RKO (cell line): ENCODE data around the gene NUP210L.
A peak's percentile ranks its signal among the peaks of the same experiment; 100 is the strongest.
"Not testable (repeated sequence)": the region's sequence is repeated elsewhere in the genome, so short reads cannot be mapped to it uniquely, and the experiment has no call there.

Experiments
- DNase-seq: peaks from one replicate; pipeline ENCODE4 v3.0.0-alpha.2; 2016; ENCODE audit warnings: low spot score

Gene NUP210L

DNA sequence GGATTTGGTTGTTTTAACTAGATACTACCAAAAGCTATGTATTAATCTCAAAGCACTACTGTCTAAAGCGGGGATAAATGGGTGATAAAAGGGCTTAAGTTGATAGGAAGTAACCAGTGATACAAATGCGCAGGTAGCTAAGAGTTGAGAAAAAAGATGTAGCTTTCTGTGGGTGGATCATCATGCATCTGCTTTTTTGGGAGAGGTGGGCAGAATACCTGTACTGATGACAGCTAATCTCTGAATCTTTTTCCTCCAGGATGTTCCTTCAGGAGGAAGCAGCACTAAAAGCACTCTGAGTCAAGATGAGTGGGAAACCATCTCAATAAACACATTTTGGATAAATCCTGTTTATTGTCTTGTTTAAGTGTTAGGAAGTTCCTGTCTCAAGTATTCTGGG lies 163.1 kb downstream of the NUP210L start:
- no peak for DNase-seq

GRCh38 chr1:153991151-153991630 lies 163.7 kb downstream of the NUP210L start:
- DNase-seq: no peak

DNA sequence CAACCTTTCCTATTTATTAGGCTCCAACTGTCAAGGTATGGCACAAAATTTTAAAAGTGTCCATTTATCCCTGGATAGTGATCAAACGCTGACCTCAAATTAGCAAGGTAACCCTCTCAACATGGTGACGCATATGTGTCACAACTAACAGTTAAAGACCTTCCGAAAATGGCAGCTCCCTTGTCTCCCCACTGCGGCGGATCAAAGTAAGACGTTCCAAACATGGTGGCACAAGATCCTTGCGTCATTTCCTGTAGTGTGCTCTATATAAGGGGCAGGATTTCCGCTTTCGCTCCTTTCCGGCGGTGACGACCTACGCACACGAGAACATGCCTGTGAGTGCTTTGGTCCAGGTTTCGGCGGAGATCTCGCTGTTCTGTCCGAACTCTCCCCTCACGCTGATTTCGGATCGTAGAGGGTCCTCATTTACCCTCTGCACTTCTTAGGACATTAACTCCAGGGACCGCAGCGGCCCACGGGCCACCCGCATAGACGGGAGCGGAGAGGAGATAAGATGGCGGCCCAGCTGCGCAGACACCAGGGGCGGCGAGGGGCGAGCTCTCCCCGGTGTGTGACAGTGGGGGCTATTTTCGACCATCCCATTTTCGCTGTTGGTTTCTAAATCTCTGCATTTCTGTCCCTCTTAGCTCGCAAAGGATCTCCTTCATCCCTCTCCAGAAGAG lies 164.3 kb downstream of the NUP210L start, which contains the start of gene RPS27:
Gene RPS27 (plus strand): TSS at position 295 of the 683 bp plus-strand sequence. CDS start 35 bp downstream, at position 330.
- DNase-seq: peak; percentile 99

DNA sequence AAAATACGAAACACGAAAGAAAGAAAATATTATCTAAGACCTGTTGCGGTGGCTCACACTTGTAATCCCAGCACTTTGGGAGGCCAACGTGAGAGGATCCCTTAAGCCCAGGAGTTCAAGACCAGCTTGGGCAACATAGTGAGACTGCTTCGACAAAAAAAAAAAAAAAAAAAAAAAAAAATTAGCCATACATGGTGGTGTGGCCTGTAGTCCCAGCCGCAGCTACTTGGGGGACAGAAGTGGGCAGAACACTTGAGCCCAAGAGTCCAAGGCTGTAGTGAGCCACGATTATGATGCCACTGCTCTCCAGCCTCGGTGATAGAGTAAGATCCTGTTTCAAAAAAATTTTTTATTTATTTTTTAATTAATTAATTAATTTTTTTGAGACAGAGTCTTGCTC lies 167.3 kb downstream of the NUP210L start:
- no peak for DNase-seq

- DNase-seq: peak; percentile 92
Measured at GRCh38 chr1:153985941-153986761, 168.7 kb downstream of the NUP210L start, which contains the start of gene RAB13. RAB13 (minus strand) TSS chr1:153986339; CDS start chr1:153986236, 103 bp downstream.

DNA sequence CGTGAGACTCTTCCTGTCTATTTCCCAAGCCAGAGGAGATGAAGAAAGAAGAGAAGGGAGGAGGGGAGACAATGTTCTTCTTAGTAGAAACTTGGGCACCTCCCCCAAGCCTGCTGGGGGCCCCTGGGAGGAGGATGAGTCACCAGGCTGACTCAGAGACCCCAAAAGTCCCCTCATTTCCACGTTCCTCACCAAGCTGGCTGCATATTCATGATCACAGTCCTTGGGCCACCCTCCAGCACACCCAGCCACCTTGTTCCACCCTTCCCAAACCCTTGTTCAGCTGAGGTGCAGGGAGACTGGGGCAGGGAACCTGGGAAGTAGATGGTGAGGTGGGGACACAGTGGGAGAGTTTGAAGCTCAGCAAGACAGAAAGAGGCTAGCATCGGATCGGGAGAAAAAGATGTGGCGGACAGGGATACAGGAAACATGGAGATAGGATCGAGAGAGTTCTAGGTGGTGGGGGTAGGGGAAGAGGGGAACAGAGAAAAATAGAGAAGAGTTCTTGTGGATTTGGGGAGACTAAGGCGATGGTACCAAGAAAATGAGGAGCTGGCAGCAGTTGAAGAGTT lies 169.4 kb downstream of the NUP210L start:
- DNase-seq: peak; percentile 83

- no peak for DNase-seq
Measured at GRCh38 chr1:153984123-153984894, 170.6 kb downstream of the NUP210L start.

- DNase-seq: not testable (repeated sequence)
Measured at GRCh38 chr1:153981735-153982134, 173.1 kb downstream of the NUP210L start.

DNA sequence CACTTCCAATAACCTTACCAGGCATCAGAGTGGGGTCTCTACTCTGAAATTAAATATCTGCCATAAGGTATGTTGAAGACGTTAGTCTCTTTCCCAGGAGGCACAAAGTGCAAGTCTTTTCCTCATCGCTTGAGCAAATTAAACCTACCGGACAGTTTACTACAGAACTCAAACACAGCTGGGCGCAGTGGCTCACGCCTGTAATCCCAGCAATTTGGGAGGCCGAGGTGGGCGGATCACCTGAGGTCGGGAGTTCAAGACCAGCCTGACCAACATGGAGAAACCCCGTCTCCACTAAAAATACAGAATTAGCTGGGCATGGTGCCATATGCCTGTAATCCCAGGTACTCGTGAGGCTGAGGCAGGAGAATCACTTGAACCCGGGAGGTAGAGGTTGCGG lies 175.8 kb downstream of the NUP210L start:
- not testable (repeated sequence) for DNase-seq

DNA sequence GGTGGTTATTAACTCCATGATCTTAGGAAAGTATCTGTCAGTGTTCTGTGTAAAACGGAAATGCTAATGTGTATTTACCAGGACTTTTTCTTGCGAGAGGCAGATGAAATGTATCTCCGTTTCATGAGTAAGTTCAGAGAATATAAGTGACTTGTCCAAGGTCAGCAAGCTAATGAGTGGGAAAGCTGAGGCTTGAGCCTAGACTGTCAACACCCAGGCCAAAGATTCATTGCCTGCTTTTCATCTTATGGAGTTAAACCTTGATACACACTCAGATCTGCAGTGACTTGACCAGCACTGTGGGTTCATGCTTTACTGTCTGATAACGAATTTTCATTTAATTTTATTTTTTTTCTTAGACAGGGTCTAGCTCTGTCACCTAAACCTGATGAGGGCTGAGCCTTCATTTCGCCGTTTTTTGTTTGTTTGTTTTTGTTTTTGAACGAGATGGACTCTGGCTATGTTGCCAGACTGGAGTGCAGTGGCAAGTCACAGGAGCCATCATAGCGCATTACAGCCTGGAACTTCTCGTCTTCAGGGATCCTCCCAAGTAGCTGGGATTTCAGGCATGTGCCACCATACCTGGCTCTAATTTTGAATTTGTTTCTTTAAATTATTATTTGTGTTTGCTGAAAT lies 176.5 kb downstream of the NUP210L start:
- DNase-seq: peak; percentile 72

DNA sequence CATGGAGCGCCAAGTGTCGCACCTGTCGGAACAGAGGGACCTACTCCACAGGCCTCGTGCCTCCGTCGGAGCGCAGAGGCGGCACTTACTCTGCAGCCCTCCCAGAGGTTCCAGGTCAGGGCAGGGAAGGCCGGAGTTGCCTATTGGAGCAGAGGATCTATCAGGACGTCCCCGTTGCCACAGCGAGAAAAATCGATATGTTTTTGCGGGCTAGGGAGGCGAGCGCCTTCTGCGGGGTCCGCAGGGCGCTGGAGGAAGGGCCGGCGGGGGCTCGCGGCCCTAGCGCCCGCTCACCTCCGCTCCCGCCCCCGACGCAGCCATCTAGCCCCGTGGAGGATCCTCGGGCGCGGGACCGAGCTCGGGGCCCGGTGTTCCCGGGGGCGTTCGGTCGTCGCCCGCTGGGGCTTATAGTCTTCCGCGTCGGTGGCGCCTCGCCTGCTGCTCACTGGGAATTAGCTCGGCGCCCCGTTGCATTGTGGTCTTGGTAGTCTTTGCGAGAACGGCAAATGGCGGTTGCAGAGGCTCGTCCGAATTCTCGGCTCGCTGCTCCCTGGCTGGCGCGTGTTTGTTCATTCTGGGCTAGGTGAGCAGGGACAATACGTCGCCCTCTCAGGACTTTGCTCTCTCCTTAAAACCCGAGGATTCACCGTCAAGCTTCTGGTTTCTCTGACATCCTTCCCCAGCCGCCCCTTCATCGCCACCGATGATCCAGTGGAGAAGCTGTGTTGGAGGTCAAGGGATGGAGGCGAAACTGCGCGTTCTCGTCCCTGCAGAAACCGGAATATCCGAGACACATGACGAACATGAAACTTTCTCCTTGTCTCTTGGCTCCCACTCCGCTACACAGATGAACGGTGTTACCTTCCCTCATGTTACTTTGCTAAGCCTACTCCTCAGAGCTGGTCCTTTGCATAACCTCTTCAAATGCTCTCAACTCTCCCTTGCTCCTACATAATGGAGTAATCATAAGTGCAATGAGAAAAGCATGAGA lies 177.3 kb downstream of the NUP210L start, which contains the start of gene JTB:
Gene JTB (minus strand): TSS at position 425 of the 991 bp plus-strand sequence. CDS start 422 bp downstream, at position 3.
- peak; percentile 89 for DNase-seq

DNA sequence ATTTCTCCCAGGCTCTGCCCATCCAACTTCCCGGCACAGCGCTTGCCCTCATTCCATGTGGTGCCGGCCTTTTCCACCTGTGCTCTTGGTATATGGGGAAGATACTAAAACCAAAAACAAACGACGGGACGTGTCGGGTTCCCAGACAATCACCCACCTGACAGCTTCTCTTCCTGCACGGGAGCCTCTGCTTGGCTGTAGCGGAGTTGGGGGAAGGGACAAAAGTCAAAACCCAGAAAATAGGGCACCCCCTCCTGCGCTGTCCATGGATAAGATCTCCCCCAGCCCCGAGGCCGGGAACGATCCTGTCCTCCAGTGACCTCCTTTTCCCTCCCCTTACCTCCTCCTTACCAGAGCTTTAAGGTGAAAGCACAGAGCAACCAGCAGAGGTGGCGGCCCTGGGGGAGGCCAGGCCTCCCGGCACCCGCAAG lies 178.0 kb downstream of the NUP210L start:
- no peak for DNase-seq

DNA sequence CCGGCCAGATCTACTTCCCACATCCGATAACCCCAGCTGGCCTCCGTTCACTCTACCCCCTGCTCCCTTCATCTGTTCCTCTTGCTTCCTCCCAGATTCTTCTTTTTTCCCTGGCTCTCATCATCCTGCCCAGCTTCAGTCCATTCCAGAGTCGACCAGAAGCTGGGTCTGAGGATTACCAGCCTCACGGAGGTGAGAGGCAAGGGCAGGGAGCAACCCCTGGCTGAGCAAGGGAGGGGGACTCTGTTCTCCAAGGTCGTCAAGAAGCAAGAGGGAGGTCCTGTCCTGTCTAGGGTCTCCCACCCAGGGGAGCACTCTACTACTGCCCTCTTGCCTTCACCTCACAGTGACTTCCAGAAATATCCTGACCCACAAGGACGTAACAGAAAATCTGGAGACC lies 181.3 kb downstream of the NUP210L start:
- DNase-seq: no peak

DNA sequence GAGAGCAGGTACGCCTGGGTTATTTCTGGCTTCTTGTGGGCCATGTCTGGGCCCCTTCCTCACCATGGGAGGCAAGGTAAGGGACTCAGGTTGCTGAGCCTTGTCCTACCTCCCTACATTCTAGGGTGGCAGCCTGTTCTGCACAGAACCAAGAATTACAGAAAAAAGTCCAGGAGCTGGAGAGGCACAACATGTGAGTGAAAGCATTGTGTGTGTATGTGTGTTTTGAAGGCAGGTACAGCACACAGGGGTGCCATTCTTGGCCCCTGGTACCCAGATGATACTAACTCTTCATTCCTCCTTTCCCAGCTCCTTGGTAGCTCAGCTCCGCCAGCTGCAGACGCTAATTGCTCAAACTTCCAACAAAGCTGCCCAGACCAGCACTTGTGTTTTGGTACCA lies 181.8 kb downstream of the NUP210L start:
- DNase-seq: no peak

GRCh38 chr1:153970346-153970745 lies 184.5 kb downstream of the NUP210L start:
- no peak for DNase-seq

- no peak for DNase-seq
Measured at GRCh38 chr1:153968972-153969371, 185.9 kb downstream of the NUP210L start.

- no peak for DNase-seq
Measured at GRCh38 chr1:153968408-153968807, 186.5 kb downstream of the NUP210L start.

GRCh38 chr1:153968000-153968363 lies 186.9 kb downstream of the NUP210L start:
- DNase-seq: no peak

DNA sequence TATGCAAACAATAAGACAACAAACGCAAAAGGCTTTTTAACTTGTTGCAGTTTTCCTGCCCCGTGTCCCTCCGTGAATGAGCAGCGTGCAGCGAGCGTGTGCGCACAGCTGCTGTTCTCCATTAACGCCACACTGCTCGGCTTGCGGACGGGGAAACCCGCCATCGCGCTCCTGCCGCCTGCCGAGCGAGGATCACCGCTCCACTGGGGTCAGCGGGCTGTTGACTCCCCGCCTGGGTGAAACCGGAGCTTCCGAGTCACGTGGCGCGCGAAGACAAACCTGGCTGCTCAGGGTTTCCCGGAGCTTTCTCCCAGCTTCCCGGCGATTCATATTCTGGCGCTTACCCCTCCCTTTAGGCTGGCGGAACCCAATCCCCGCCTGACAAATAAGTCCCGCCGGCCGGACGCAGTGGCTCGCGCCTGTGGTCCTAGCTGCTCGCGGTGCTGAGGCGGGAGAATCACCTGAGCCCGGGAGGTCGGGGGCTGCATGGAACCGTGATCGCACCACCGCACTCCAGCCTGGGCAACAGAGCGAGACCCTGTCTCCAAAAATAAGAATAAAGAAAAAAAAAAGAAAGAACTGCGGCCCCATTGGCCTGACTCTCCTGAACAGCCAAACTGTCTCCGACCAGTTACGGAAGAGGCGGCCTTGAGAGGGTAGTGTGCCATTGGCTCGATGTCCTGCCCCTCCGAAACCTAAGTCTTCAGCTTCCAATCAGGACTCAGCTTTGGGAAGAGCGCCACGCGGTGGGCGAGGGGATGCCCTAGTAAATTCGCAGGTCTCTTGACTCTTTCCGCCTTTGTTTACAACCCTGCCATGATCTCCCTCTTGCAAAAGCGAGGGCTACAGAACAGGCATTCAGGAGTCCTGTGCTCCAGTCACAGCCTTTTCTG lies 187.5 kb downstream of the NUP210L start, which contains the start of gene CREB3L4:
Gene CREB3L4 (plus strand): TSS at position 796 of the 893 bp plus-strand sequence. CDS start 624 bp downstream, outside the sequence.
- peak; percentile 97 for DNase-seq
